Keratinocyte (primary cell): Measurements from ENCODE around the gene ALDOA. TPM values are rescaled to one million over a fixed set of nuclear protein-coding genes. Genes with fewer than 3 reads are reported as not detected.

Source experiments
- DNase-seq: peaks from one replicate; pipeline ENCODE4 v3.0.0-alpha.2; 2011; ENCODE audit warnings: low read depth, missing footprints, low spot score
- FAIRE-seq: peaks from 2 replicates; lab custom pipeline; 2011; peaks lifted over from hg19 to GRCh38; lab: Jason Lieb, UNC
- H2AFZ ChIP-seq: 2 replicates; pipeline ENCODE4 v1.6.0; 2012; ENCODE audit warnings: low read length, control low read depth, inconsistent platforms; ENCODE audit not compliant: control insufficient read depth
- H3K27ac ChIP-seq: 2 replicates; pipeline ENCODE4 v1.5.1; 2011; ENCODE audit warnings: low read length; ENCODE audit not compliant: control insufficient read depth, insufficient read depth
- H3K27me3 ChIP-seq: 3 replicates; pipeline ENCODE4 v1.6.0; 2011; ENCODE audit warnings: low read length; ENCODE audit not compliant: control insufficient read depth, insufficient read depth; ENCODE audit errors: extremely low read depth
- H3K36me3 ChIP-seq, 2 experiments: 2 replicates in 1 of 2; 3 replicates in 1 of 2; pipeline ENCODE4 v1.5.1; 2011; ENCODE audit warnings: low read length in 2 of 2, mild to moderate bottlenecking in 1 of 2; ENCODE audit not compliant: control insufficient read depth in 2 of 2, insufficient read depth in 2 of 2; ENCODE audit errors: extremely low read depth in 1 of 2
- H3K4me1 ChIP-seq: 3 replicates; pipeline ENCODE4 v1.5.1; 2011; ENCODE audit warnings: low read length; ENCODE audit not compliant: control insufficient read depth, insufficient read depth; ENCODE audit errors: extremely low read depth
- H3K4me2 ChIP-seq: 3 replicates; pipeline ENCODE4 v1.6.0; 2011; ENCODE audit warnings: low read depth, low read length; ENCODE audit not compliant: control insufficient read depth, insufficient read depth; ENCODE audit errors: extremely low read depth
- H3K4me3 ChIP-seq, 3 experiments: fragments of 200-600 bp in 1 of 3; sonication (generic) in 1 of 3; 2 replicates in 2 of 3; 3 replicates in 1 of 3; pipeline ENCODE4 v1.5.1; 2011 to 2016; ENCODE audit warnings: low read length in 3 of 3, mild to moderate bottlenecking in 3 of 3, control low read depth in 2 of 3, inconsistent platforms in 1 of 3, low read depth in 1 of 3, mixed read lengths in 1 of 3, mixed run types in 1 of 3, moderate library complexity in 1 of 3; ENCODE audit not compliant: control insufficient read depth in 2 of 3, insufficient read depth in 2 of 3; ENCODE audit errors: extremely low read depth in 1 of 3
- H3K79me2 ChIP-seq: 2 replicates; pipeline ENCODE4 v1.6.0; 2012; ENCODE audit warnings: low read length; ENCODE audit not compliant: control insufficient read depth, insufficient read depth
- H3K9ac ChIP-seq: 3 replicates; pipeline ENCODE4 v1.6.0; 2011; ENCODE audit warnings: low read length; ENCODE audit not compliant: control insufficient read depth, insufficient read depth; ENCODE audit errors: extremely low read depth
- H3K9me1 ChIP-seq: 3 replicates; pipeline ENCODE4 v1.6.0; 2011; ENCODE audit warnings: low read length; ENCODE audit not compliant: control insufficient read depth, insufficient read depth; ENCODE audit errors: extremely low read depth
- H3K9me3 ChIP-seq: 2 replicates; pipeline ENCODE4 v1.5.1; 2012; ENCODE audit warnings: low read depth, low read length; ENCODE audit not compliant: control insufficient read depth
- H4K20me1 ChIP-seq: 3 replicates; pipeline ENCODE4 v1.6.0; 2011; ENCODE audit warnings: low read length; ENCODE audit not compliant: control insufficient read depth, insufficient read depth; ENCODE audit errors: extremely low read depth
- EZH2 ChIP-seq: IDR thresholded peaks from one replicate; pipeline ENCODE4 v1.6.1; 2012; ENCODE audit warnings: inconsistent platforms, mild to moderate bottlenecking, low read length, moderate library complexity
- dilution Hi-C: fragments of 300-500 bp; cut with MboI; formaldehyde crosslinking; loops from one replicate; pipeline ENCODE4 v1.7.0; 2020; ENCODE audit warnings: low sequenced_read_pairs; ENCODE audit not compliant: extremely low pct_ligation_motif_present
- polyA plus RNA-seq, 5 experiments: library from polyadenylated mRNA; depleted of rRNA in 3 of 5; stranded (reverse) in 3 of 5; stranded (forward) in 1 of 5; unstranded in 1 of 5; fragments of >200 nt; gene quantifications; 1 replicate in 1 of 5; 2 replicates in 3 of 5; 3 replicates in 1 of 5; pipeline versions ENCODE4 v1.2.1 to v1.2.3, GENCODE V29; 2011 to 2012; ENCODE audit warnings: missing spikeins in 2 of 5, low read depth in 1 of 5, low replicate concordance in 1 of 5
- TF ChIP-seq, protein P1 (sequence below), 3 experiments: IDR thresholded peaks in 1 of 3; conservative IDR thresholded peaks in 1 of 3; optimal IDR thresholded peaks in 1 of 3; 2 replicates in 2 of 3; 3 replicates in 1 of 3; pipeline versions ENCODE3 to v1.5.1; 2011; ENCODE audit warnings: low read length in 3 of 3, mild to moderate bottlenecking in 3 of 3, moderate library complexity in 2 of 3, control low read depth in 1 of 3, inconsistent platforms in 1 of 3; ENCODE audit not compliant: insufficient read depth in 2 of 3; ENCODE audit errors: extremely low read depth in 1 of 3

ALDOA gene
- polyA plus RNA-seq, 1 donor (not counting 4 experiments of a cell fraction or from before 2014, with no cell fraction given) = 800 TPM

DNA sequence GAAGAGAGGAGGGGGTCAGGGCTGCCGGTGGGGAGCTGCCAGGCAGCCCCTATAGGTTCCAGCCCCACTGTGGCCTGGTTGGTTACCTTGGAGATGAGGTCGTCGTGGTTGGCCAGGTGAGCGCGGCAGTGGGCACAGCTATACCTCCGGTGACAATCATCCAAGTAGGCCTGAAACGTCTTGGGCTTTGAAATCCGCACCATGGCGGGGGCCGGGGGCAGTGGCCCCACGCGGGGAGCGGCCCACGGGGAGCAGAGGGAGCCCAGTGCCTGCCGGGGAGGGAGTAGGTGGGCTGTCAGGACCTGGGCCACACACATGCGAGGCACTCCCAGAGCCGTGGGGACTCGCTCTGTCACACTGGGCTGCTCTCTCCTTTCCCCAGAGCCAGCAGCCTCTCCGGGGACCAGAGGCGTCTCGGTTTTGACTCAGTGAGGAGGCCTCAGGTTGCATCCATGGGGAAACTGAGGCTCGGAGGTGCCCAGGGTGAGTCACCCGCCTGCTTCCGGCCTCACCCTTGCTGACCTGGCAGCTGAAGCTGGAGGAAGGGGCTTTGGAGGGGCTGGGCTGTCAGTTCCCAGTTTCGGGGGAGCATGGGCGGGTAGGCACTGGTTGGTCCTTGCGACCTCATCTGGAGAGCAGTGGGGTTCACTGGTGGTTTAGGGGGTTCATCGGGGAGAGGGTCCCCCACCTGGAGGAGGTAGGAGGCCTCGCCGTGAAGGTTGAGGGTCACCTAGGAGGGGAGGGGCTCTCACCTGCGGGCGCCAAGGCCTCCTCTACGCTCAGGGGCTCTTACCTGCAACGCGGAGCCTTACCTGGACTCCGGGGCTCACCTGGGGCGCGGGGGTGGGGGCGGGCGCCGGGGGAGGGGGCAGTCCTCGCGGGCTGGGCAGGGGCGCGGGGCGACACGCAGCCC lies 29.9 kb downstream of the ALDOA start:
- H3K9me1 ChIP-seq = no peaks in the 10 kb centered on the region
- dilution Hi-C loops = no loop called here
- DNase-seq = no peak

DNA sequence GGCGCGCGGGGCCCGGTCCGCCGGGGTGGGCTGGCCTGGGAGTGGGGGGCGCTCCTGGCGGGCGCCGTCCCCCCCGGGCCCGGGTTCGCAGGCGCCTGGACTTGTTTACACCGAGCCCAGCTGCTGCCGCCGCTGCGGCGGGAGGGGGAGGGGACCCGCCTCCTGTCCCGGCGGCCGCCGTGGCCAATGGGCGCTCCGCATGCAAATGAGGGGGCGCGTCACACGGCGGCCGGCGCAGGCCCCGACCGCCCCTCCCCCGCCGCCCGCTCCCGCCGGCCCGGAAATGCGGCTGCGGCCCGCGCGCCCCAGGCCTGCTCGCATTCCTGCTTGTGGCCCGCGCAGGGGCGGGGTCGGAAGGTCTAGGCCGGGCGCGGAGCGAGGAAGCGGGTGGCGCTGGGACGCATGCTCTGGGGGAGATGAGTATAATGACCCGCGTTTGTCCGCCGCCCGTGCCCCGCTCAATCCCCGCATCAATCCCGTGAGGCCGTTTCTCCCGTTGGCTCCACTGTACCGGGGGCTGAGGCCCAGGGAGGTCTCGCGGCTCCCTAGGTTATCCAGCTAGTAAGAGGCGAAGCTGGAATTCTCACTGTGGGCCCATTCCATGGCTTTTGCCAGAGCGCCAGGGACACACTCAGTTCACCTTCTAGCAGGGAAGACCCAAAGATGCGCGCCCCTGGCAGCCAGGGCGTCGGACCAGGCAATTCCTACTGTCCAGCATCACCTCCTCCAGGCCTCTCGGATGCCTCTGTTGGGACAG lies 30.7 kb downstream of the ALDOA start, which contains the start of gene YPEL3:
YPEL3 (minus strand) TSS at position 109 of the 757 bp plus-strand sequence. CDS start 731 bp downstream, outside the sequence.
- H3K79me2 ChIP-seq = no peaks in the 10 kb centered on the region
- no peaks in the 10 kb centered on the region for H4K20me1 ChIP-seq
- H3K4me1 ChIP-seq = peaks cover 24% of the 10 kb centered on the region
- no peak for DNase-seq
- TF ChIP-seq, protein P1, sequence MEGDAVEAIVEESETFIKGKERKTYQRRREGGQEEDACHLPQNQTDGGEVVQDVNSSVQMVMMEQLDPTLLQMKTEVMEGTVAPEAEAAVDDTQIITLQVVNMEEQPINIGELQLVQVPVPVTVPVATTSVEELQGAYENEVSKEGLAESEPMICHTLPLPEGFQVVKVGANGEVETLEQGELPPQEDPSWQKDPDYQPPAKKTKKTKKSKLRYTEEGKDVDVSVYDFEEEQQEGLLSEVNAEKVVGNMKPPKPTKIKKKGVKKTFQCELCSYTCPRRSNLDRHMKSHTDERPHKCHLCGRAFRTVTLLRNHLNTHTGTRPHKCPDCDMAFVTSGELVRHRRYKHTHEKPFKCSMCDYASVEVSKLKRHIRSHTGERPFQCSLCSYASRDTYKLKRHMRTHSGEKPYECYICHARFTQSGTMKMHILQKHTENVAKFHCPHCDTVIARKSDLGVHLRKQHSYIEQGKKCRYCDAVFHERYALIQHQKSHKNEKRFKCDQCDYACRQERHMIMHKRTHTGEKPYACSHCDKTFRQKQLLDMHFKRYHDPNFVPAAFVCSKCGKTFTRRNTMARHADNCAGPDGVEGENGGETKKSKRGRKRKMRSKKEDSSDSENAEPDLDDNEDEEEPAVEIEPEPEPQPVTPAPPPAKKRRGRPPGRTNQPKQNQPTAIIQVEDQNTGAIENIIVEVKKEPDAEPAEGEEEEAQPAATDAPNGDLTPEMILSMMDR (optimal IDR thresholded peaks at IDR 0.05 in 1 of 3, IDR thresholded peaks at IDR 0.05 in 1 of 3, conservative IDR thresholded peaks at IDR 0.05 in 1 of 3; ENCODE audit: extremely low read depth in 1 of 3, insufficient read depth in 2 of 3, low read length in 3 of 3) = no peak
- no peak for TF ChIP-seq EZH2
- no peaks in the 10 kb centered on the region for H3K27me3 ChIP-seq
- H3K9me1 ChIP-seq = no peaks in the 10 kb centered on the region
- H3K9ac ChIP-seq = peak within 1 kb of the TSS; percentile 74
- H3K27ac ChIP-seq = peak within 1 kb of the TSS; percentile 72
- H3K4me2 ChIP-seq = peak within 1 kb of the TSS; percentile 95
- no peak for FAIRE-seq
- peak within 1 kb of the TSS; percentile 90 for H2AFZ ChIP-seq
- dilution Hi-C loops = no loop called here
- peak within 1 kb of the TSS; percentile 56 to 76 (median 64) for H3K4me3 ChIP-seq
- H3K36me3 ChIP-seq = no peaks in the 10 kb centered on the region
- H3K9me3 ChIP-seq = peaks cover 5% of the 10 kb centered on the region

More for the DNA sequence above, 29.9 kb downstream of the ALDOA start:
- Histone ChIP-seq H3K4me3 (peak overlapping the region; percentile 56 to 76 (median 64)), H2AFZ (peak overlapping the region; percentile 66), H3K36me3 (no peaks in the 10 kb centered on the region), H3K27ac (peak overlapping the region; percentile 72), H3K79me2 (no peaks in the 10 kb centered on the region), H4K20me1 (no peaks in the 10 kb centered on the region), H3K9ac (peak overlapping the region; percentile 74), H3K4me2 (peak overlapping the region; percentile 95), H3K4me1 (peaks cover 33% of the 10 kb centered on the region), H3K9me3 (peaks cover 5% of the 10 kb centered on the region), H3K27me3 (no peaks in the 10 kb centered on the region)
- no peak for FAIRE-seq
- TF ChIP-seq, protein P1 (optimal IDR thresholded peaks at IDR 0.05 in 1 of 3, IDR thresholded peaks at IDR 0.05 in 1 of 3, conservative IDR thresholded peaks at IDR 0.05 in 1 of 3; ENCODE audit: extremely low read depth in 1 of 3, insufficient read depth in 2 of 3, low read length in 3 of 3) = no peak
- no peak for TF ChIP-seq EZH2
